ENCODE results near the gene SMAD6. TPM values are rescaled to one million over a fixed set of nuclear protein-coding genes. Genes with fewer than 3 reads are reported as not detected.

Gene SMAD6
- total and polyA plus RNA-seq, 2 donors (not counting 1 experiment from before 2014, with no cell fraction given), result 0.03 to 0.37 TPM

DNA sequence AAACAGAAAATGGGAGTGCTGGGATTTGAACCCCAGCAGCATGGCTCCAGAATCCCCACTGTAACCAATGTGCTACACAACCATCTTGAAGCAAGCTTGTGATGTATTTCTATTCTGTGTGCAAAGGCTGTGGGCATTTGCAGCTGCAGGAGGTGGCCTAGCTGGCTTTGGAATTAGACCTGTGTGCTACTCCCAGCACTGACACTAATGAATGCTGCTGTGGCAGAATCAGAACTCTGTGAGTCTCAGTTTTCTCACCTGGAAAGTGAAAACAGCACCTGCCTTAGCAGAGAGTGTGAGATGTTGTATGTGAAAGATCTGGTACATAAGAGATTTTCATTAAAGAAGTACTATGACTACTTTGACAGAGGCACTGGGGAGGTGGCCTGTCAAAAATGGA is 21.5 kb upstream of the SMAD6 start:
- DNase-seq, result no peak

DNA sequence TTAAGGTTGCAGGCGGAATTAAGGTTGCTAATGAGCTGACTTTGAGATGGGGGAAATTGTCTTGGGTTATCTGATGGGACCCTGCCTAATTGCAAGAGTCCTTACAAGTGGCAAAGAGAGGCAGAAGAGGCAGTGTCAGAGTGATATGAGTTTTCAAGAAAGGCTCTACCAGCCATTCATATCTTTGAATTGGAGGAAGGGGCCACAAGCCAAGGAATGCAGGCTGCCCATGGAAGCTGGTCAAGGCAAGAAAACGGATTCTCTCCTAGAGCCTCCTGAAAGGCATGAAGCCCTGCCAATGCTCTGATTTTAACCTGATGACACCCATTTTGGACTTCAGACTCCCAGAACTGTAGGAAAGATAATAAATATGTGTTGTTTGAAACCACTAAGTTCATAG is 20.6 kb upstream of the SMAD6 start:
- intact Hi-C loops (cut with micrococcal nuclease), result no loop called here
- Histone ChIP-seq H3K79me2 (ENCODE audit: control insufficient read depth, insufficient read depth, low read length) (no peaks in the 10 kb centered on the region), H3K4me1 (ENCODE audit: control insufficient read depth in 2 of 2, insufficient read depth in 2 of 2, low read length in 2 of 2) (peaks cover 10 to 13% of the 10 kb centered on the region in 2 donors), H3K4me3 (ENCODE audit: control extremely low read depth in 1 of 5, extremely low read depth in 1 of 5, insufficient read depth in 1 of 5, low read depth in 2 of 5, low read length in 4 of 5) (no peak overlapping the region), H3K27me3 (replicated peaks in 1 of 4; ENCODE audit: control extremely low read depth in 1 of 4, control insufficient read depth in 3 of 4, insufficient read depth in 4 of 4, low read length in 3 of 4) (no peaks in the 10 kb centered on the region), H3K9me3 (ENCODE audit: control extremely low read depth in 1 of 3, control insufficient read depth in 2 of 3, insufficient read depth in 1 of 3, low read length in 2 of 3) (peaks cover 0 to 18% (median 4%) of the 10 kb centered on the region in 3 donors), H3K4me2 (replicated peaks; ENCODE audit: low read depth, low read length, poor library complexity, severe bottlenecking) (no peak overlapping the region), H3K27ac (ENCODE audit: low read length in 2 of 2) (no peak overlapping the region), H4K20me1 (ENCODE audit: control insufficient read depth, insufficient read depth, low read length, poor library complexity, severe bottlenecking) (no peaks in the 10 kb centered on the region), H2AFZ (ENCODE audit: insufficient read depth, low read depth, low read length, poor library complexity, severe bottlenecking) (no peak overlapping the region), H3K9ac (ENCODE audit: low read length) (no peak overlapping the region), H3K36me3 (replicated peaks in 1 of 2; ENCODE audit: control extremely low read depth in 1 of 2, control insufficient read depth in 1 of 2, extremely low read depth in 1 of 2, insufficient read depth in 2 of 2, low read length in 1 of 2) (no peaks in the 10 kb centered on the region)
- no peak overlapping the region for H3K4me3 Mint-ChIP-seq
- H3K27me3 Mint-ChIP-seq, result no peaks in the 10 kb centered on the region
- H3K4me1 Mint-ChIP-seq, result peaks cover 14% of the 10 kb centered on the region
- no peak overlapping the region for H3K27ac Mint-ChIP-seq
- TF ChIP-seq EZH2 (IDR thresholded peaks at IDR 0.05; ENCODE audit: borderline replicate concordance, insufficient read depth, low read depth, low read length, poor library complexity, severe bottlenecking), result no peak
- TF ChIP-seq, protein P1, sequence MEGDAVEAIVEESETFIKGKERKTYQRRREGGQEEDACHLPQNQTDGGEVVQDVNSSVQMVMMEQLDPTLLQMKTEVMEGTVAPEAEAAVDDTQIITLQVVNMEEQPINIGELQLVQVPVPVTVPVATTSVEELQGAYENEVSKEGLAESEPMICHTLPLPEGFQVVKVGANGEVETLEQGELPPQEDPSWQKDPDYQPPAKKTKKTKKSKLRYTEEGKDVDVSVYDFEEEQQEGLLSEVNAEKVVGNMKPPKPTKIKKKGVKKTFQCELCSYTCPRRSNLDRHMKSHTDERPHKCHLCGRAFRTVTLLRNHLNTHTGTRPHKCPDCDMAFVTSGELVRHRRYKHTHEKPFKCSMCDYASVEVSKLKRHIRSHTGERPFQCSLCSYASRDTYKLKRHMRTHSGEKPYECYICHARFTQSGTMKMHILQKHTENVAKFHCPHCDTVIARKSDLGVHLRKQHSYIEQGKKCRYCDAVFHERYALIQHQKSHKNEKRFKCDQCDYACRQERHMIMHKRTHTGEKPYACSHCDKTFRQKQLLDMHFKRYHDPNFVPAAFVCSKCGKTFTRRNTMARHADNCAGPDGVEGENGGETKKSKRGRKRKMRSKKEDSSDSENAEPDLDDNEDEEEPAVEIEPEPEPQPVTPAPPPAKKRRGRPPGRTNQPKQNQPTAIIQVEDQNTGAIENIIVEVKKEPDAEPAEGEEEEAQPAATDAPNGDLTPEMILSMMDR (IDR thresholded peaks at IDR 0.05), result no peak
- no peak for DNase-seq
- ChIA-PET CTCF (no interaction called here), POLR2A (interaction anchor here (0.6 kb wide), 1 partner anchor 1436 kb away, joined by 4 read pairs; no protein-coding TSS in a partner anchor)
- WGBS (ENCODE audit: insufficient coverage), result 100% methylated on average over 1 of the region's 2 CpGs
- no peak for ATAC-seq (ENCODE audit: low read depth)
- no peaks in the 10 kb centered on the region for H3K9me3 Mint-ChIP-seq (ENCODE audit: insufficient read depth)

More for the DNA sequence above, 21.5 kb upstream of the SMAD6 start:
- H3K79me2 ChIP-seq (ENCODE audit: control insufficient read depth, insufficient read depth, low read length), result no peaks in the 10 kb centered on the region
- TF ChIP-seq, protein P1 (IDR thresholded peaks at IDR 0.05), result no peak
- TF ChIP-seq EZH2 (IDR thresholded peaks at IDR 0.05; ENCODE audit: borderline replicate concordance, insufficient read depth, low read depth, low read length, poor library complexity, severe bottlenecking), result no peak
- ChIA-PET POLR2A (no interaction called here), CTCF (no interaction called here)
- peaks cover 10 to 13% of the 10 kb centered on the region in 2 donors for H3K4me1 ChIP-seq (ENCODE audit: control insufficient read depth in 2 of 2, insufficient read depth in 2 of 2, low read length in 2 of 2)
- ATAC-seq (ENCODE audit: low read depth), result no peak
- H3K9me3 Mint-ChIP-seq (ENCODE audit: insufficient read depth), result no peaks in the 10 kb centered on the region
- peaks cover 14% of the 10 kb centered on the region for H3K4me1 Mint-ChIP-seq
- no peaks in the 10 kb centered on the region for H3K27me3 ChIP-seq (replicated peaks in 1 of 4; ENCODE audit: control extremely low read depth in 1 of 4, control insufficient read depth in 3 of 4, insufficient read depth in 4 of 4, low read length in 3 of 4)
- H3K4me3 ChIP-seq (ENCODE audit: control extremely low read depth in 1 of 5, extremely low read depth in 1 of 5, insufficient read depth in 1 of 5, low read depth in 2 of 5, low read length in 4 of 5), result no peak overlapping the region
- H3K9me3 ChIP-seq (ENCODE audit: control extremely low read depth in 1 of 3, control insufficient read depth in 2 of 3, insufficient read depth in 1 of 3, low read length in 2 of 3), result peaks cover 0 to 18% (median 4%) of the 10 kb centered on the region in 3 donors
- no peak overlapping the region for H3K4me2 ChIP-seq (replicated peaks; ENCODE audit: low read depth, low read length, poor library complexity, severe bottlenecking)
- H3K9ac ChIP-seq (ENCODE audit: low read length), result no peak overlapping the region
- H3K27me3 Mint-ChIP-seq, result no peaks in the 10 kb centered on the region
- H3K27ac ChIP-seq (ENCODE audit: low read length in 2 of 2), result no peak overlapping the region
- H2AFZ ChIP-seq (ENCODE audit: insufficient read depth, low read depth, low read length, poor library complexity, severe bottlenecking), result no peak overlapping the region
- intact Hi-C loops (cut with micrococcal nuclease), result no loop called here
- no peaks in the 10 kb centered on the region for H3K36me3 ChIP-seq (replicated peaks in 1 of 2; ENCODE audit: control extremely low read depth in 1 of 2, control insufficient read depth in 1 of 2, extremely low read depth in 1 of 2, insufficient read depth in 2 of 2, low read length in 1 of 2)
- H3K4me3 Mint-ChIP-seq, result no peak overlapping the region
- no peaks in the 10 kb centered on the region for H4K20me1 ChIP-seq (ENCODE audit: control insufficient read depth, insufficient read depth, low read length, poor library complexity, severe bottlenecking)
- H3K27ac Mint-ChIP-seq, result no peak overlapping the region
